ENCODE data around the gene SORBS1. TPM values are rescaled to one million over a fixed set of nuclear protein-coding genes. Genes with fewer than 3 reads are reported as not detected.

Gene SORBS1
- polyA plus RNA-seq, 1 experiment, result 0.40 TPM

DNA sequence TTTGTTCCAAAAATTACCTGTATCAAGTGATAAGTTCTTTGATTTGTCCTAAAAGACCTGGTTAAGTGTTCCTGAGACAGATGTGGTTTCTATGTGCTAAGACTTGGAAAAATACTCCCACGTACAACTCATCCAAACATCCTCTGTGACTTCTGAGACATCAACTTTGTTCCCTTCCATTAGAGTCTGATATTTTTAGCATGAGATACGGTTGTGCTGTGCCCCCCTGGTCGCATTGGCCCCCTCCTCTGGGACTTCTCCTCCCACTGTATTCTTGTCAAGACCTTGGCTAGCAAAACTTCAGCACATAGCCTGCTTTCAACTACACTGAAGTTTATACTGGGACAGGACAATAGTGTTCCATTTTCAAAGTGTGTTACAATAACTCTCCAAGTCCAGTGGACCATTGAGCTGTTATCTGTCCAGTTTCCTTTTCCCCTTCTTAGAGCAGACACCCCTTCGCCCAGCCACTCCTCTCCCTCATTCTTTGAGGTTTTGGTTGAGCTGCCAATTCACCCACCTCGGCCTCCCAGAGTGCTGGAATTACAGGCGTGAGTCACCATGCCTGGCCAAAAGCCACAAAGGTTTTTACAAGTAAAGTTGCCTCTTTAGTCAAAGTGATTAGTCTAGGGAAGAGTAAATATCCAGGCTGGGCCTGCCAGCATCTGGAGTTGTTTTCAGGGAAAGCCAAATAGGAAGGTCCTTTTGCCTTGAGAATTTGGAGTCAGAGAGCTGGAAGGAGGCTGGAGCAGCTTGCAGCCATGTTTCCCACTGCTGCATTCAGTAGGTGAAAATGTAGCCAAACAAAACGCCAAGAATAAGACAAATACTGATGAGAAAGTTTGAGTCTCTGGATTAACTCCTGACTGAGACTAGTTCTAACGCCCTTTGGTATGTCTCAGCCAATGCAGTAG, 252.5 kb downstream of the SORBS1 start:
- H3K27ac ChIP-seq (ENCODE audit: low read depth, low read length), result peak overlapping the region; percentile 89
- no peaks in the 10 kb centered on the region for H3K27me3 ChIP-seq (ENCODE audit: control insufficient read depth, insufficient read depth, low read length)
- ChIA-PET CTCF (interaction anchor here (0.6 to 1.4 kb wide), 3 partner anchors 20 to 56 kb away, joined by 3 to 5 read pairs (median 3); no protein-coding TSS in a partner anchor), POLR2A (interaction anchor here (0.5 to 1.5 kb wide), 18 partner anchors 10 to 79 kb away, joined by 3 to 10 read pairs (median 4); partner anchors contain the start of gene PDLIM1)
- H3K9me3 ChIP-seq (ENCODE audit: control insufficient read depth, insufficient read depth, low read length), result no peaks in the 10 kb centered on the region
- H3K4me3 ChIP-seq (ENCODE audit: low read depth, low read length), result peak overlapping the region; percentile 23
- TF ChIP-seq, protein P1, sequence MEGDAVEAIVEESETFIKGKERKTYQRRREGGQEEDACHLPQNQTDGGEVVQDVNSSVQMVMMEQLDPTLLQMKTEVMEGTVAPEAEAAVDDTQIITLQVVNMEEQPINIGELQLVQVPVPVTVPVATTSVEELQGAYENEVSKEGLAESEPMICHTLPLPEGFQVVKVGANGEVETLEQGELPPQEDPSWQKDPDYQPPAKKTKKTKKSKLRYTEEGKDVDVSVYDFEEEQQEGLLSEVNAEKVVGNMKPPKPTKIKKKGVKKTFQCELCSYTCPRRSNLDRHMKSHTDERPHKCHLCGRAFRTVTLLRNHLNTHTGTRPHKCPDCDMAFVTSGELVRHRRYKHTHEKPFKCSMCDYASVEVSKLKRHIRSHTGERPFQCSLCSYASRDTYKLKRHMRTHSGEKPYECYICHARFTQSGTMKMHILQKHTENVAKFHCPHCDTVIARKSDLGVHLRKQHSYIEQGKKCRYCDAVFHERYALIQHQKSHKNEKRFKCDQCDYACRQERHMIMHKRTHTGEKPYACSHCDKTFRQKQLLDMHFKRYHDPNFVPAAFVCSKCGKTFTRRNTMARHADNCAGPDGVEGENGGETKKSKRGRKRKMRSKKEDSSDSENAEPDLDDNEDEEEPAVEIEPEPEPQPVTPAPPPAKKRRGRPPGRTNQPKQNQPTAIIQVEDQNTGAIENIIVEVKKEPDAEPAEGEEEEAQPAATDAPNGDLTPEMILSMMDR (IDR thresholded peaks at IDR 0.05; ENCODE audit: low read depth, low read length), result no peak
- peak; percentile 95 for DNase-seq (ENCODE audit: low read depth, low spot score)

DNA sequence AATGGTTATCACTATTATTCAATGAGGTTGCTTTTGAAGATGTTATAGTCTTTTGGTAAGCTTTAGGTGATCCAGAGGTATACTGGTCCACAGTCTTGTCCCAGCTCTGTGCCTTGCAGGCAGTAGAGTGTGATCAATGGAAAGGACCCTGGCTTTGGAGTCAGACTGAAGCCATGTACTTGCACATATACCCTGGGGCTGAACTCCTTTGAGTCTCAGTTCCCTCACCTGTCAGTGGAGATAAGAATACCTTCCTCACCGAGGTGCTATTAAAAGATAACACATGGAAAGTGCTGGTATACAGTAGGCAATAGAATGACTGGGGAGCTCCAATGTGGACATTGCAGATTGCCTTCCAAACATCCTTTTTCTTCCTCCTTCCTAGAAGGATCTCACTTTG, 254.3 kb downstream of the SORBS1 start:
- no peak for DNase-seq (ENCODE audit: low read depth, low spot score)
- ChIA-PET POLR2A (no interaction called here), CTCF (interaction anchor here (0.5 kb wide), 1 partner anchor 19 kb away, joined by 6 read pairs; no protein-coding TSS in a partner anchor)
- Histone ChIP-seq H3K27me3 (ENCODE audit: control insufficient read depth, insufficient read depth, low read length) (no peaks in the 10 kb centered on the region), H3K4me3 (ENCODE audit: low read depth, low read length) (no peak overlapping the region), H3K27ac (ENCODE audit: low read depth, low read length) (no peak overlapping the region), H3K9me3 (ENCODE audit: control insufficient read depth, insufficient read depth, low read length) (no peaks in the 10 kb centered on the region)
- TF ChIP-seq, protein P1 (IDR thresholded peaks at IDR 0.05; ENCODE audit: low read depth, low read length), result no peak

DNA sequence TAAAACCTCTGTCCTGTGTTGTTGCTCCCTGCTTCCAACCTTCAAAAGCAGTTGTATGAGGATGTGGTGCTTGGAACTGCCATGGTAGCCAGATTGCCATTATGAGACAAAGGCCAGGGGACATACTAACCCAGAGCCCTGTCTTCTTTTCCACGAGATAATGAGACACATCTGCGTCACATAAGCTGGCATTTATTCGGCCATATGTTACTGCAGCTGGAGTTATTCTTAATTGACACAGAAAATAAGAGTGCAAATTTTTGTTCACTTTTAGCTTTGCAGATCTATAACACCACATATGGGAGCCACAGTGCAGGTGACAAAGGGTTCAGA, 254.9 kb downstream of the SORBS1 start:
- TF ChIP-seq, protein P1 (IDR thresholded peaks at IDR 0.05; ENCODE audit: low read depth, low read length), result no peak
- Histone ChIP-seq H3K27ac (ENCODE audit: low read depth, low read length) (no peak overlapping the region), H3K27me3 (ENCODE audit: control insufficient read depth, insufficient read depth, low read length) (no peaks in the 10 kb centered on the region), H3K9me3 (ENCODE audit: control insufficient read depth, insufficient read depth, low read length) (no peaks in the 10 kb centered on the region), H3K4me3 (ENCODE audit: low read depth, low read length) (no peak overlapping the region)
- ChIA-PET CTCF (interaction anchor here (0.5 kb wide), 1 partner anchor 19 kb away, joined by 6 read pairs; no protein-coding TSS in a partner anchor), POLR2A (no interaction called here)
- no peak for DNase-seq (ENCODE audit: low read depth, low spot score)

DNA sequence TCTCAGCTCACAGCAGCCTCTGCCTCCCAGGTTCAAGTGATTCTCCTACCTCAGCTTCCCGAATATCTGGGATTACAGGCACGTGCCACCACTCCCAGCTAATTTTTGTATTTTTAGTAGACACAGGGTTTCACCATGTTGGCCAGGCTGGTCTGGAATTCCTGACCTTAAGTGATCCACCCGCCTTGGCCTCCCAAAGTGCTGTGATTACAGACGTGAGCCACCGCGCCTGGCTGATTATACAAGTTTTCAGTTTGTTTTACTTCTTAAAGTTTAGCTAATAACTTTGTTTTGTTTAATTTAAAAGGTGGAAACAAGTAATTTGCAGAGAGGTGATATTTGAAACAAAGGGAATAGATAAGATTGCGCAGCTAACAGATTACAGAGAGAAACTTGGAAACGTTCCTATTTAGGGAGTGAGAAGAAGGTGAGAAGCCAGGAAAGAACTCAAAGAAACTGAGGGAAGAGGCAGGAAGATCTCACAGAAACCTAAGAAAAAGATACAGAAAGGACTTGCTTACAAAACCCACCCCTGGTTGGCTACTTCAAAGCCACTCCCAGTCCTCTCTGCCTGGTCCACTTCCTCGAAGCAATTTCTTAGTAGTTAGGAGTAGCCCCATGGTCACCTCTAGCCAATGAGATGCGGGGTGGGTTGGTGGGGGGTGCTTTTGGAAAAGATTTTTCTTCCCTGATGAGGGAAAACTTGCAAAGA, 255.4 kb downstream of the SORBS1 start:
- DNase-seq (ENCODE audit: low read depth, low spot score), result no peak
- no peaks in the 10 kb centered on the region for H3K27me3 ChIP-seq (ENCODE audit: control insufficient read depth, insufficient read depth, low read length)
- H3K27ac ChIP-seq (ENCODE audit: low read depth, low read length), result no peak overlapping the region
- ChIA-PET POLR2A (no interaction called here), CTCF (no interaction called here)
- TF ChIP-seq, protein P1 (IDR thresholded peaks at IDR 0.05; ENCODE audit: low read depth, low read length), result no peak
- H3K9me3 ChIP-seq (ENCODE audit: control insufficient read depth, insufficient read depth, low read length), result no peaks in the 10 kb centered on the region
- H3K4me3 ChIP-seq (ENCODE audit: low read depth, low read length), result no peak overlapping the region

DNA sequence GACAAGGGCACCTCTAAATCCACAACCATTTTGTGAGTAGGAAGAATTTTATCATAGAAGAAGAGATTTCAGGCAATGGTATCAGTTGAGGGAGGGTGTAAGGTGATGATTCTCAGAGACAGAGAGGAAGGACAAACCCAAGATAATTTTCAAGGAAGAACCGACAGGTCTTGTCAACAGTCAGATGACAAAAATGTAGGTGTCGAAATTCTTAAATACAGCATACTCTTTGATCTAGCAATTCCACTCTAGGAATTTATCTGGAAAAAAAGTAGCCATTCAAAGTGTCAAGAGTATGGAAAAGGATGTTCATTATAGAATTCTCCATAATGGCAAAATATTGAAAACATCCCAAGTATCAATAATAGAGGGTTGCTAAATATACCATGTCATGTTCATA, 256.2 kb downstream of the SORBS1 start:
- Histone ChIP-seq H3K4me3 (ENCODE audit: low read depth, low read length) (no peak overlapping the region), H3K27ac (ENCODE audit: low read depth, low read length) (no peak overlapping the region), H3K9me3 (ENCODE audit: control insufficient read depth, insufficient read depth, low read length) (no peaks in the 10 kb centered on the region), H3K27me3 (ENCODE audit: control insufficient read depth, insufficient read depth, low read length) (no peaks in the 10 kb centered on the region)
- no peak for DNase-seq (ENCODE audit: low read depth, low spot score)
- ChIA-PET CTCF (no interaction called here), POLR2A (no interaction called here)
- TF ChIP-seq, protein P1 (IDR thresholded peaks at IDR 0.05; ENCODE audit: low read depth, low read length), result no peak
